Endothelial cell of umbilical vein (primary cell): Measurements from ENCODE around the gene FAM117B. TPM values are rescaled to one million over a fixed set of nuclear protein-coding genes. Genes with fewer than 3 reads are reported as not detected.

Experiments used
- BruUV-seq: library from RNA; stranded (reverse); fragments of 400-500 nt; replicated peaks from 2 replicates; lab custom pipeline; 2021; lab: Mats Ljungman, UMichigan
- CTCF ChIA-PET: fragments of 300-600, 350-600 bp; sonication (Branson Sonifier 250); formaldehyde crosslinking; loops from one replicate; lab custom pipeline; 2021; ENCODE audit warnings: antibody characterized with exemption, inconsistent platforms; lab: Charles Lee
- POLR2A ChIA-PET: fragments of 300-600, 350-600 bp; sonication (Branson Sonifier 250); formaldehyde crosslinking; loops from one replicate; lab custom pipeline; 2021; ENCODE audit warnings: antibody characterized with exemption, inconsistent platforms; lab: Charles Lee
- DNase-seq: peaks from one replicate; pipeline ENCODE4 v3.0.0-alpha.2; 2011; ENCODE audit warnings: low read depth, low spot score
- FAIRE-seq: peaks from 2 replicates; lab custom pipeline; 2011; peaks lifted over from hg19 to GRCh38; lab: Jason Lieb, UNC
- H2AFZ ChIP-seq: 2 replicates; pipeline ENCODE4 v1.6.0; 2012; ENCODE audit warnings: low read depth, low read length, control low read depth, inconsistent platforms
- H3K27ac ChIP-seq: 2 replicates; pipeline ENCODE4 v1.5.1; 2011; ENCODE audit warnings: low read depth, mild to moderate bottlenecking, control low read depth, low read length, moderate library complexity; ENCODE audit not compliant: insufficient read depth
- H3K27me3 ChIP-seq, 2 experiments: 2 replicates each; pipeline versions ENCODE4 v1.6.0 to v1.6.1; 2011; ENCODE audit warnings: low read length in 2 of 2, mixed read lengths in 1 of 2; ENCODE audit not compliant: control insufficient read depth in 2 of 2, insufficient read depth in 2 of 2
- H3K36me3 ChIP-seq, 2 experiments: 2 replicates in 1 of 2; 3 replicates in 1 of 2; pipeline ENCODE4 v1.5.1; 2011; ENCODE audit warnings: low read length in 2 of 2, mild to moderate bottlenecking in 1 of 2, moderate library complexity in 1 of 2; ENCODE audit not compliant: control insufficient read depth in 2 of 2, insufficient read depth in 2 of 2; ENCODE audit errors: extremely low read depth in 1 of 2
- H3K4me1 ChIP-seq: 3 replicates; pipeline ENCODE4 v1.5.1; 2011; ENCODE audit warnings: mild to moderate bottlenecking, low read length; ENCODE audit not compliant: control insufficient read depth, insufficient read depth; ENCODE audit errors: extremely low read depth
- H3K4me2 ChIP-seq: 2 replicates; pipeline ENCODE4 v1.6.1; 2011; ENCODE audit warnings: low read length, control low read depth, mixed read lengths; ENCODE audit not compliant: insufficient read depth
- H3K4me3 ChIP-seq, 3 experiments: fragments of 200-600 bp in 1 of 3; sonication (generic), shearing (Covaris generic) in 1 of 3; replicated peaks in 1 of 3; 2 replicates each; pipeline ENCODE4 v1.5.1; 2011 to 2016; ENCODE audit warnings: control low read depth in 3 of 3, low read length in 3 of 3, mild to moderate bottlenecking in 2 of 3, inconsistent platforms in 1 of 3, low read depth in 1 of 3, moderate library complexity in 1 of 3; ENCODE audit not compliant: insufficient read depth in 1 of 3
- H3K79me2 ChIP-seq: 2 replicates; pipeline ENCODE4 v1.6.0; 2012; ENCODE audit warnings: low read length, inconsistent platforms; ENCODE audit not compliant: control insufficient read depth, insufficient read depth
- H3K9ac ChIP-seq: replicated peaks from 2 replicates; pipeline ENCODE3; 2011; ENCODE audit warnings: low read length, control low read depth; ENCODE audit not compliant: insufficient read depth; ENCODE audit errors: extremely low read depth
- H3K9me1 ChIP-seq: replicated peaks from 3 replicates; pipeline ENCODE4 v1.6.0; 2011; ENCODE audit warnings: mild to moderate bottlenecking, low read length; ENCODE audit not compliant: control insufficient read depth, insufficient read depth; ENCODE audit errors: extremely low read depth
- H3K9me3 ChIP-seq: replicated peaks from 2 replicates; pipeline ENCODE4 v1.5.1; 2012; ENCODE audit warnings: low read length, inconsistent platforms; ENCODE audit not compliant: control insufficient read depth, insufficient read depth
- H4K20me1 ChIP-seq: replicated peaks from 2 replicates; pipeline ENCODE3; 2011; ENCODE audit warnings: mild to moderate bottlenecking, low read length; ENCODE audit not compliant: control insufficient read depth, insufficient read depth; ENCODE audit errors: extremely low read depth
- EZH2 ChIP-seq: IDR thresholded peaks from 2 replicates; pipeline ENCODE4 v1.6.1; 2012; ENCODE audit warnings: borderline replicate concordance, low read depth, mild to moderate bottlenecking, moderate library complexity, low read length, inconsistent platforms; ENCODE audit not compliant: severe bottlenecking
- FOS ChIP-seq: IDR thresholded peaks from 2 replicates; pipeline ENCODE4 v1.6.1; 2011; ENCODE audit warnings: mild to moderate bottlenecking, low read length, moderate library complexity, borderline replicate concordance; ENCODE audit not compliant: insufficient read depth
- GATA2 ChIP-seq: IDR thresholded peaks from 2 replicates; pipeline ENCODE4 v1.7.0; 2011; ENCODE audit warnings: low read depth, mild to moderate bottlenecking, moderate library complexity, mixed read lengths, low read length; ENCODE audit not compliant: insufficient read length, insufficient read depth
- JUN ChIP-seq: IDR thresholded peaks from 2 replicates; pipeline ENCODE4 v1.6.1; 2011; ENCODE audit warnings: borderline replicate concordance, low read depth; ENCODE audit not compliant: insufficient read length, insufficient read depth
- MYC ChIP-seq: IDR thresholded peaks from one replicate; pipeline ENCODE4 v1.6.1; 2011; ENCODE audit warnings: mild to moderate bottlenecking, low read depth, low read length
- POLR2A ChIP-seq: IDR thresholded peaks from 2 replicates; pipeline ENCODE4 v1.6.1; 2012; ENCODE audit warnings: low read depth, mild to moderate bottlenecking, control low read depth, low read length
- POLR2AphosphoS5 ChIP-seq: IDR thresholded peaks from 2 replicates; pipeline ENCODE4 v1.6.1; 2012; ENCODE audit warnings: low read depth, mild to moderate bottlenecking, control low read depth, low read length, moderate library complexity; ENCODE audit not compliant: insufficient read depth
- dilution Hi-C: fragments of 300-500 bp; cut with MboI; formaldehyde crosslinking; loops from one replicate; pipeline ENCODE4 v1.15.0; 2019; ENCODE audit warnings: low sequenced_read_pairs; ENCODE audit not compliant: extremely low pct_ligation_motif_present
- intact Hi-C: fragments of 100-400 bp; cut with micrococcal nuclease; formaldehyde crosslinking; loops from one replicate; pipeline ENCODE4 v1.10.0; 2022
- polyA plus RNA-seq, 4 experiments: library from polyadenylated mRNA; depleted of rRNA in 3 of 4; stranded (reverse) in 3 of 4; unstranded in 1 of 4; fragments of >200 nt; gene quantifications; 2 replicates each; pipeline versions ENCODE4 v1.2.1 to v1.2.3, GENCODE V29; 2011 to 2012; ENCODE audit warnings: missing spikeins in 1 of 4
- total RNA-seq: library from RNA; stranded (reverse); gene quantifications from 2 replicates; pipeline ENCODE4 v1.2.3, GENCODE V29; 2021
- TF ChIP-seq, protein P1 (sequence below), 2 donors: IDR thresholded peaks; 1 replicate in 1 of 2; 2 replicates in 1 of 2; pipeline ENCODE4 v1.5.1; 2011; ENCODE audit warnings: low read length in 2 of 2, mild to moderate bottlenecking in 2 of 2, moderate library complexity in 2 of 2, control low read depth in 1 of 2, inconsistent platforms in 1 of 2, low read depth in 1 of 2; ENCODE audit not compliant: insufficient read depth in 1 of 2; ENCODE audit errors: extremely low read depth in 1 of 2
- TF ChIP-seq, protein P2 (sequence below): IDR thresholded peaks from 2 replicates; pipeline ENCODE4 v1.6.1; 2011; ENCODE audit not compliant: insufficient read depth, insufficient read length

The FAM117B gene
- total and polyA plus RNA-seq, 2 donors (not counting 3 experiments of a cell fraction or from before 2014, with no cell fraction given), result 1.3 to 7.0 TPM

- no peaks in the 10 kb centered on the region for H3K9me3 ChIP-seq
- peak overlapping the region; percentile 99 for H3K4me2 ChIP-seq
- peak overlapping the region; percentile 100 for H2AFZ ChIP-seq
- TF ChIP-seq, protein P1, sequence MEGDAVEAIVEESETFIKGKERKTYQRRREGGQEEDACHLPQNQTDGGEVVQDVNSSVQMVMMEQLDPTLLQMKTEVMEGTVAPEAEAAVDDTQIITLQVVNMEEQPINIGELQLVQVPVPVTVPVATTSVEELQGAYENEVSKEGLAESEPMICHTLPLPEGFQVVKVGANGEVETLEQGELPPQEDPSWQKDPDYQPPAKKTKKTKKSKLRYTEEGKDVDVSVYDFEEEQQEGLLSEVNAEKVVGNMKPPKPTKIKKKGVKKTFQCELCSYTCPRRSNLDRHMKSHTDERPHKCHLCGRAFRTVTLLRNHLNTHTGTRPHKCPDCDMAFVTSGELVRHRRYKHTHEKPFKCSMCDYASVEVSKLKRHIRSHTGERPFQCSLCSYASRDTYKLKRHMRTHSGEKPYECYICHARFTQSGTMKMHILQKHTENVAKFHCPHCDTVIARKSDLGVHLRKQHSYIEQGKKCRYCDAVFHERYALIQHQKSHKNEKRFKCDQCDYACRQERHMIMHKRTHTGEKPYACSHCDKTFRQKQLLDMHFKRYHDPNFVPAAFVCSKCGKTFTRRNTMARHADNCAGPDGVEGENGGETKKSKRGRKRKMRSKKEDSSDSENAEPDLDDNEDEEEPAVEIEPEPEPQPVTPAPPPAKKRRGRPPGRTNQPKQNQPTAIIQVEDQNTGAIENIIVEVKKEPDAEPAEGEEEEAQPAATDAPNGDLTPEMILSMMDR (IDR thresholded peaks at IDR 0.05; ENCODE audit: extremely low read depth in 1 of 2, insufficient read depth in 1 of 2, low read depth in 1 of 2, low read length in 2 of 2), result no peak
- TF ChIP-seq POLR2AphosphoS5, result peak; percentile 21
- intact Hi-C loops (loop anchor here (10.0 kb wide), 2 partner anchors 379 to 1049 kb away; partner anchors contain the start of gene NBEAL1), dilution Hi-C loops (no loop called here)
- H4K20me1 ChIP-seq, result no peaks in the 10 kb centered on the region
- peak overlapping the region; percentile 39 for H3K27ac ChIP-seq
- peak; percentile 26 for FAIRE-seq
- H3K9ac ChIP-seq, result peak overlapping the region; percentile 73
- no peaks in the 10 kb centered on the region for H3K36me3 ChIP-seq
- CTCF ChIA-PET, result interaction anchor here (0.6 to 3.0 kb wide), 4 partner anchors 11 to 235 kb away, joined by 3 to 16 read pairs (median 7); no protein-coding TSS in a partner anchor
- POLR2A ChIA-PET, result interaction anchor here (1.0 to 1.6 kb wide), 3 partner anchors 235 to 368 kb away, joined by 3 to 4 read pairs (median 3); partner anchors contain the start of gene ICA1L
- peaks cover 17% of the 10 kb centered on the region for H3K4me1 ChIP-seq
- peak overlapping the region; percentile 65 to 79 (median 71) for H3K4me3 ChIP-seq
- no TSS peak for BruUV-seq
- H3K79me2 ChIP-seq, result peaks cover 2% of the 10 kb centered on the region
- no peaks in the 10 kb centered on the region for H3K9me1 ChIP-seq
- DNase-seq, result peak; percentile 66
- no peaks in the 10 kb centered on the region for H3K27me3 ChIP-seq
Measured at GRCh38 chr2:202635428-202636212, 851 bp downstream of the FAM117B start.

DNA sequence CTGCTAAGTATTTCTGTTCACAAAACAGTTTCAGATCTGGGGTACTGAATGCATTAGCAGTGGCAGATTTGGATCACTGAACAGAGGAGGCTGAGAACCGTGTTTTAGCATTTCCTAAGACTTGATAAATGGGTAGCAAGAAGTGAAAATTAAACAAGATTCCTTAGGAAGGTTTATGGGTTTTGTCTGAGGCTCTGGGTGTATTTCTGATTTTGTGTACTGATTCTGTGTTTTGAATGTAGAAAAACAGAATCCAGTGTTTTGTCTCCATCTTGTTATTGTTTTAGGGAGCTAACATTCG, 1.4 kb downstream of the FAM117B start:
- H3K4me1 ChIP-seq, result peaks cover 17% of the 10 kb centered on the region
- TF ChIP-seq GATA2, result no peak
- no peak for TF ChIP-seq EZH2
- no peak for TF ChIP-seq JUN
- TF ChIP-seq, protein P1 (IDR thresholded peaks at IDR 0.05; ENCODE audit: extremely low read depth in 1 of 2, insufficient read depth in 1 of 2, low read depth in 1 of 2, low read length in 2 of 2), result no peak
- no peak for TF ChIP-seq POLR2AphosphoS5
- TF ChIP-seq MYC, result no peak
- no peak for TF ChIP-seq POLR2A
- TF ChIP-seq, protein P2, sequence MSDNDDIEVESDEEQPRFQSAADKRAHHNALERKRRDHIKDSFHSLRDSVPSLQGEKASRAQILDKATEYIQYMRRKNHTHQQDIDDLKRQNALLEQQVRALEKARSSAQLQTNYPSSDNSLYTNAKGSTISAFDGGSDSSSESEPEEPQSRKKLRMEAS, result no peak
- no peak for TF ChIP-seq FOS
- peak overlapping the region; percentile 100 for H2AFZ ChIP-seq
- peaks cover 2% of the 10 kb centered on the region for H3K79me2 ChIP-seq
- peak overlapping the region; percentile 99 for H3K4me2 ChIP-seq
- no peaks in the 10 kb centered on the region for H4K20me1 ChIP-seq
- dilution Hi-C loops (no loop called here), intact Hi-C loops (loop anchor here (10.0 kb wide), 2 partner anchors 379 to 1049 kb away; partner anchors contain the start of gene NBEAL1)
- ChIA-PET POLR2A (interaction anchor here (1.0 to 1.1 kb wide), 2 partner anchors 234 to 369 kb away, joined by 3 read pairs; no protein-coding TSS in a partner anchor), CTCF (interaction anchor here (0.6 to 3.0 kb wide), 3 partner anchors 47 to 877 kb away, joined by 3 to 16 read pairs (median 11); no protein-coding TSS in a partner anchor)
- no peaks in the 10 kb centered on the region for H3K9me3 ChIP-seq
- H3K9ac ChIP-seq, result peak overlapping the region; percentile 50
- H3K4me3 ChIP-seq, result peak overlapping the region; percentile 41 to 79 (median 65)
- H3K9me1 ChIP-seq, result no peaks in the 10 kb centered on the region
- peak overlapping the region; percentile 39 for H3K27ac ChIP-seq
- FAIRE-seq, result no peak
- H3K36me3 ChIP-seq, result no peaks in the 10 kb centered on the region
- TSS peak; percentile 12 for BruUV-seq
- no peaks in the 10 kb centered on the region for H3K27me3 ChIP-seq
- no peak for DNase-seq
